Smooth muscle cell (in vitro differentiated cells): ENCODE measurements around the gene IGF1R. TPM values are rescaled to one million over a fixed set of nuclear protein-coding genes. Genes with fewer than 3 reads are reported as not detected.

ENCODE experiments used
- DNase-seq: peaks from one replicate; lab custom pipeline; 2025; ENCODE audit not compliant: unreplicated experiment; lab: John Stamatoyannopoulos, UW
- H2AFZ ChIP-seq: fragments of 200-600 bp; sonication (generic); 2 replicates; pipeline ENCODE4 v1.6.0; 2016; ENCODE audit warnings: antibody characterized with exemption, low read depth, mild to moderate bottlenecking
- H3F3A ChIP-seq: fragments of 200-600 bp; sonication (generic); 2 replicates; pipeline ENCODE4 v1.6.0; 2017; ENCODE audit warnings: antibody characterized with exemption, low read depth
- H3K27ac ChIP-seq: fragments of 200-600 bp; sonication (generic); 2 replicates; pipeline ENCODE4 v1.5.1; 2016; ENCODE audit warnings: low read depth, mild to moderate bottlenecking
- H3K27me3 ChIP-seq: fragments of 200-600 bp; sonication (generic); 2 replicates; pipeline ENCODE4 v1.6.1; 2016; ENCODE audit warnings: low read depth, mild to moderate bottlenecking
- H3K36me3 ChIP-seq: fragments of 200-600 bp; sonication (generic); 2 replicates; pipeline ENCODE4 v1.5.1; 2016; ENCODE audit warnings: low read depth
- H3K4me1 ChIP-seq: fragments of 200-600 bp; sonication (generic); 2 replicates; pipeline ENCODE4 v1.5.1; 2016; ENCODE audit warnings: low read depth
- H3K4me2 ChIP-seq: fragments of 200-600 bp; sonication (generic); 2 replicates; pipeline ENCODE4 v1.6.0; 2016; ENCODE audit warnings: mild to moderate bottlenecking
- H3K4me3 ChIP-seq: fragments of 200-600 bp; sonication (generic); 2 replicates; pipeline ENCODE4 v1.5.1; 2016; ENCODE audit warnings: mild to moderate bottlenecking
- H3K79me2 ChIP-seq: fragments of 200-600 bp; sonication (generic); 2 replicates; pipeline ENCODE4 v1.6.0; 2016; ENCODE audit warnings: low read depth, mild to moderate bottlenecking
- H3K9ac ChIP-seq: fragments of 200-600 bp; sonication (generic); 2 replicates; pipeline ENCODE4 v1.6.0; 2016; ENCODE audit warnings: low read depth
- H3K9me3 ChIP-seq: fragments of 200-600 bp; sonication (generic); replicated peaks from 2 replicates; pipeline ENCODE4 v1.5.1; 2016; ENCODE audit warnings: low read depth
- H4K20me1 ChIP-seq: fragments of 200-600 bp; sonication (generic); 2 replicates; pipeline ENCODE4 v1.6.0; 2016; ENCODE audit warnings: low read depth
- CTCF ChIP-seq: fragments of 200-600 bp; sonication (generic); IDR thresholded peaks from 2 replicates; pipeline ENCODE4 v1.5.1; 2017; ENCODE audit warnings: borderline replicate concordance, mild to moderate bottlenecking, antibody characterized with exemption; ENCODE audit not compliant: insufficient read depth, poor library complexity, severe bottlenecking
- WGBS: methylation state at CpG from one replicate; pipeline ENCODE4 v1.1.7; 2016; ENCODE audit warnings: low lambda C conversion rate; 5-methylcytosine and 5-hydroxymethylcytosine counted together
- polyA plus RNA-seq: library from polyadenylated mRNA; unstranded; fragments of >200 nt; fragmentation: Nextera tagmentation; extraction: Ambion mirVana; gene quantifications from 2 replicates; pipeline ENCODE4 v1.2.1, GENCODE V29; 2016
- total RNA-seq: library from RNA; depleted of rRNA; stranded (reverse); fragments of >200 nt; gene quantifications from 2 replicates; pipeline ENCODE4 v1.2.3, GENCODE V29; 2014

The IGF1R gene
- total and polyA plus RNA-seq, 2 experiments from 2014 or later, result 14.0 to 70.2 TPM

DNA sequence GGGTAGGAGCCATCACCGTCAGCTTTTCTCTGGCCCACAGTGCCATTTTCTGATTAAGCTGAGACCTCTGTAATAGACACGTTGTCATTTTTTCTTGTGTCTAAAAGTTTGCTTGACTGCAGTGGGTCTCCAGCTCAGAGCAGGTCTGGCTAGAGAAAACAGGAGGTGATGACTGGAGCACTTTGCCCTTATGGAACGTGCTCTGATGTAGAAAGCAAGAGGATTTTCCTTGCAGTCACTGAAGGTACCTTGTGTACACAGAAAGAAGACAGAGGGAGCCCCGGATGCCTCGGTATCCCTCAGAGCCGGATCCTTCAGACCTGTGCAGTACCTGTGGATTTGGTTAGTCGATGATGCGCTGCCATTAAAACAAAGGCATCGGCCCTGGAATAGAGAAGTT is 76.2 kb downstream of the IGF1R start:
- H3K4me1 ChIP-seq, result peaks cover 45% of the 10 kb centered on the region
- H3K79me2 ChIP-seq, result peaks cover 78% of the 10 kb centered on the region
- peaks cover 59% of the 10 kb centered on the region for H4K20me1 ChIP-seq
- no peak for DNase-seq
- H3F3A ChIP-seq, result peaks cover 19% of the 10 kb centered on the region
- H3K9ac ChIP-seq, result no peak overlapping the region
- H3K4me3 ChIP-seq, result no peak overlapping the region
- H2AFZ ChIP-seq, result no peak overlapping the region
- H3K4me2 ChIP-seq, result no peak overlapping the region
- no peaks in the 10 kb centered on the region for H3K27me3 ChIP-seq
- no peaks in the 10 kb centered on the region for H3K36me3 ChIP-seq
- no peak overlapping the region for H3K27ac ChIP-seq
- 93% methylated on average over 9 of the region's 9 CpGs for WGBS
- no peaks in the 10 kb centered on the region for H3K9me3 ChIP-seq
- no peak for TF ChIP-seq CTCF

DNA sequence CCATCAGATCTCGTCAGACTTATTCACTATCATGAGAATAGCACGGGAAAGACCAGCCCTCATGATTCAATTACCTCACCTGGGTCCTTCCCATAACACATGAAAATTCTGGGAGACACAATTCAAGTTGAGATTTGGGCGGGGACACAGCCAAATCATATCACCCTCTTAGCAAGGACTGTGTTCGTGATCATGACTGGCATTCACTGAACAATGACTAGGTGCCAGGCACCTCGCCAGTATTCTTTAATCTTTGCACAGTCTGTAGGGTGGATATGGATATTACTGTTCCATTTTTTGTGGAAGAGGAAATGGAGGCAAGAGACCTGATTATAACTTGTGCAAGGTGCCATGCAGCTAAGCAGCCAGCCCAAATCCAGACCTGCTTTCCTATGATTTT is 77.5 kb downstream of the IGF1R start:
- peaks cover 56% of the 10 kb centered on the region for H3K4me1 ChIP-seq
- no peaks in the 10 kb centered on the region for H3K36me3 ChIP-seq
- peaks cover 45% of the 10 kb centered on the region for H4K20me1 ChIP-seq

DNA sequence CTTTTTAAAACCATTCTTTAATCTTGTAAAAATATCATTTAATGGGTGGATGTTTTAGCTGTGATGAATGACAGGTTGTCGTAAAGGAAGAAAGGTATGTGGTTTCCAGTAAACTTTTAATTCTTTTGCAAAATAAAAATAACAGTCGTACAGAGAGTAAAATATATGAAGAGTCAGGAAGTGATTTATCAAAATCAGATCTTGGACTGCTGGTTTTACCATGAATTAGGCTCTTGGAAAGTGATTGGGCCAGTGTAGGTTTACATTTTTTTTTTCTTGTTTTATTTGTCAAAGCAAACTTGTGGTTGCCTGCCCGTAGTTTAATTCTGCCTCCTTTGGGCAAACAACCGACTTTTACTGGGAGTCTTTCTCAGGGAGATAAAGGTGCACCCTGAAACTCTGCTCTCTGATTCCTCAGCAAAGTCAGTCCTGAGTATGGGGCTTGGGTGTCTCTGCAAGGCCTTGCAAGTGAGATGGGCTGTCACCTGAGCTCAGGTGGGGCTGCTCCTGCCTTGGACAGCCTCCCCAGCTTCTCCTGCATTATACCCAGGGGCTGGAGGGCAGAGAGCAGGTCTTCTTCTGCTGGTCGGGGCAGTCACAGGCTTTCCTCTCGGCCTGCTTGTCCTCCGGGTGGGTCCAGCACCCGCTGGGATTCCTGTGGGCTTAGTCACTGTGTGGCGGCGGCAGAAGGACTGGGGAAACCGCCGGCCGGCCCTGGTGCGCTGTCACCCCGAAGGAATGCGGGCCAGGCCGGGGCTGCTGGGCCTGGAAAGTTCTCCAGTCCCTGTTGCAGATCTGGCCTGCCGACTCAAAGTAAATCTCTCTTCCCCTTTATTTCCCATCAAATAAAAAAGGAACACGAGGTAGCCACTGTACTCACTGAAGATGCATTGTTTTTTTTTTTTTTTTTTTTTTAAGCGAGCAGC is 79.0 kb downstream of the IGF1R start:
- WGBS, result 5% methylated on average over 20 of the region's 20 CpGs
- Histone ChIP-seq H3K4me1 (peaks cover 63% of the 10 kb centered on the region), H4K20me1 (peaks cover 30% of the 10 kb centered on the region), H3K27ac (peak overlapping the region; percentile 98), H3K9me3 (no peaks in the 10 kb centered on the region), H3K27me3 (no peaks in the 10 kb centered on the region), H3K4me3 (no peak overlapping the region), H3K9ac (peak overlapping the region; percentile 77), H3K79me2 (peaks cover 78% of the 10 kb centered on the region), H2AFZ (no peak overlapping the region), H3K4me2 (peak overlapping the region; percentile 77), H3K36me3 (no peaks in the 10 kb centered on the region), H3F3A (peaks cover 31% of the 10 kb centered on the region)
- no peak for TF ChIP-seq CTCF
- DNase-seq, result peak; percentile 66

More for the DNA sequence above, 77.5 kb downstream of the IGF1R start:
- H2AFZ ChIP-seq, result no peak overlapping the region
- DNase-seq, result no peak
- H3F3A ChIP-seq, result peaks cover 31% of the 10 kb centered on the region
- no peak overlapping the region for H3K9ac ChIP-seq
- H3K4me2 ChIP-seq, result no peak overlapping the region
- H3K27me3 ChIP-seq, result no peaks in the 10 kb centered on the region
- H3K27ac ChIP-seq, result no peak overlapping the region
- no peak for TF ChIP-seq CTCF
- H3K79me2 ChIP-seq, result peaks cover 78% of the 10 kb centered on the region
- H3K4me3 ChIP-seq, result no peak overlapping the region
- WGBS, result 78% methylated on average over 5 of the region's 5 CpGs
- no peaks in the 10 kb centered on the region for H3K9me3 ChIP-seq
